Mesenchymal stem cell (in vitro differentiated cells and primary cell): ENCODE data around the gene LMLN.

Experiments used
- DNase-seq: peaks from one replicate; pipeline ENCODE4 v3.0.0-alpha.2; 2013
- H2AFZ ChIP-seq: one replicate; pipeline ENCODE4 v1.6.1; 2013; ENCODE audit warnings: low read depth, mild to moderate bottlenecking, control low read depth, inconsistent platforms, low read length, moderate library complexity
- H2AK5ac ChIP-seq: 2 replicates; pipeline ENCODE4 v1.6.1; 2013; ENCODE audit warnings: low read length, moderate library complexity, mild to moderate bottlenecking, inconsistent platforms; ENCODE audit not compliant: severe bottlenecking
- H2BK120ac ChIP-seq: one replicate; pipeline ENCODE4 v1.6.1; 2013; ENCODE audit warnings: low read depth, mild to moderate bottlenecking, inconsistent platforms, low read length, moderate library complexity
- H2BK12ac ChIP-seq, 2 experiments: one replicate each; pipeline ENCODE4 v1.6.1; 2013; ENCODE audit warnings: inconsistent platforms in 2 of 2, low read length in 2 of 2, mild to moderate bottlenecking in 2 of 2, moderate library complexity in 2 of 2, control low read depth in 1 of 2
- H2BK15ac ChIP-seq: one replicate; pipeline ENCODE4 v1.6.1; 2013; ENCODE audit warnings: mild to moderate bottlenecking, low read depth, inconsistent platforms; ENCODE audit not compliant: poor library complexity, severe bottlenecking
- H2BK5ac ChIP-seq: 2 replicates; pipeline ENCODE4 v1.6.1; 2013; ENCODE audit warnings: low read depth, mild to moderate bottlenecking, low read length, control low read depth, inconsistent platforms; ENCODE audit not compliant: poor library complexity, severe bottlenecking
- H3K14ac ChIP-seq, 2 experiments: one replicate each; pipeline ENCODE4 v1.6.1; 2013; ENCODE audit warnings: inconsistent platforms in 2 of 2, low read length in 2 of 2, control low read depth in 1 of 2, mild to moderate bottlenecking in 1 of 2, moderate library complexity in 1 of 2
- H3K18ac ChIP-seq, 2 experiments: one replicate each; pipeline ENCODE4 v1.6.1; 2013; ENCODE audit warnings: inconsistent platforms in 2 of 2, low read length in 2 of 2, control low read depth in 1 of 2, low read depth in 1 of 2, mild to moderate bottlenecking in 1 of 2
- H3K23ac ChIP-seq, 2 experiments: one replicate each; pipeline ENCODE4 v1.6.1; 2013; ENCODE audit warnings: inconsistent platforms in 2 of 2, low read length in 2 of 2, mild to moderate bottlenecking in 2 of 2, moderate library complexity in 2 of 2, control low read depth in 1 of 2
- H3K27ac ChIP-seq: 2 replicates; pipeline ENCODE4 v1.5.1; 2013; ENCODE audit warnings: mild to moderate bottlenecking, moderate library complexity, low read length, control low read depth, inconsistent platforms; ENCODE audit not compliant: poor library complexity, severe bottlenecking
- H3K27me3 ChIP-seq, 2 experiments: 2 replicates each; pipeline versions ENCODE4 v1.6.1 to v1.7.0; 2013; ENCODE audit warnings: low read length in 2 of 2, mild to moderate bottlenecking in 2 of 2, moderate library complexity in 2 of 2, control low read depth in 1 of 2, inconsistent platforms in 1 of 2; ENCODE audit not compliant: control insufficient read depth in 1 of 2, insufficient read depth in 1 of 2
- H3K36me3 ChIP-seq, 2 experiments: 2 replicates each; pipeline versions ENCODE4 v1.6.1 to v1.7.0; 2013; ENCODE audit warnings: low read length in 2 of 2, control low read depth in 1 of 2, inconsistent platforms in 1 of 2, low read depth in 1 of 2, mild to moderate bottlenecking in 1 of 2; ENCODE audit not compliant: insufficient read depth in 2 of 2, control insufficient read depth in 1 of 2
- H3K4ac ChIP-seq, 2 experiments: one replicate each; pipeline ENCODE4 v1.6.1; 2013; ENCODE audit warnings: inconsistent platforms in 2 of 2, low read length in 2 of 2, mild to moderate bottlenecking in 2 of 2, moderate library complexity in 2 of 2, control low read depth in 1 of 2, low read depth in 1 of 2
- H3K4me1 ChIP-seq: 2 replicates; pipeline ENCODE4 v1.6.1; 2013; ENCODE audit warnings: low read depth, low read length, control low read depth; ENCODE audit not compliant: control insufficient read depth, insufficient read depth
- H3K4me2 ChIP-seq: 2 replicates; pipeline ENCODE4 v1.6.1; 2013; ENCODE audit warnings: low read length, mild to moderate bottlenecking, inconsistent platforms; ENCODE audit not compliant: poor library complexity, severe bottlenecking
- H3K4me3 ChIP-seq, 2 experiments: 2 replicates each; pipeline versions ENCODE4 v1.5.1 to v1.7.0; 2013; ENCODE audit warnings: low read length in 2 of 2, mild to moderate bottlenecking in 2 of 2, control low read depth in 1 of 2, low read depth in 1 of 2; ENCODE audit not compliant: insufficient read depth in 1 of 2
- H3K79me1 ChIP-seq: replicated peaks from 2 replicates; pipeline ENCODE4 v1.6.1; 2013; ENCODE audit warnings: mild to moderate bottlenecking, control low read depth, low read length, inconsistent platforms; ENCODE audit not compliant: poor library complexity, severe bottlenecking
- H3K9ac ChIP-seq: 2 replicates; pipeline ENCODE4 v1.7.0; 2013; ENCODE audit warnings: mild to moderate bottlenecking, low read length, moderate library complexity
- H3K9me3 ChIP-seq: 2 replicates; pipeline ENCODE4 v1.7.0; 2013; ENCODE audit warnings: mild to moderate bottlenecking, low read length; ENCODE audit not compliant: control insufficient read depth
- H4K8ac ChIP-seq: one replicate; pipeline ENCODE4 v1.6.1; 2013; ENCODE audit warnings: inconsistent platforms, mild to moderate bottlenecking, low read length, moderate library complexity
- H4K91ac ChIP-seq: one replicate; pipeline ENCODE4 v1.6.1; 2013; ENCODE audit warnings: mild to moderate bottlenecking, low read length, inconsistent platforms
- WGBS: methylation state at CpG from one replicate; pipeline ENCODE4 v1.1.7; 2013; ENCODE audit warnings: mixed read lengths; 5-methylcytosine and 5-hydroxymethylcytosine counted together

LMLN gene

GRCh38 chr3:198071602-198072287 is 111.7 kb downstream of the LMLN start:
- no peak overlapping the region for H2AFZ ChIP-seq
- H3K4me3 ChIP-seq: no peak overlapping the region
- H3K14ac ChIP-seq: no peak overlapping the region
- H2AK5ac ChIP-seq: no peak overlapping the region
- peak overlapping the region; percentile 16 for H3K4me2 ChIP-seq
- H3K9me3 ChIP-seq: no peaks in the 10 kb centered on the region
- H3K9ac ChIP-seq: no peak overlapping the region
- peak overlapping the region; percentile 68 for H3K27ac ChIP-seq
- WGBS: 4% methylated on average over 2 of the region's 4 CpGs
- no peaks in the 10 kb centered on the region for H3K36me3 ChIP-seq
- H2BK12ac ChIP-seq: no peak overlapping the region
- H3K18ac ChIP-seq: no peak overlapping the region
- H3K27me3 ChIP-seq: peaks cover 9 to 78% of the 10 kb centered on the region in 2 experiments
- peak; percentile 98 for DNase-seq
- H2BK15ac ChIP-seq: no peak overlapping the region
- no peak overlapping the region for H3K23ac ChIP-seq
- H4K8ac ChIP-seq: no peak overlapping the region
- no peak overlapping the region for H2BK120ac ChIP-seq
- H3K4ac ChIP-seq: no peak overlapping the region
- H4K91ac ChIP-seq: no peak overlapping the region
- no peak overlapping the region for H2BK5ac ChIP-seq
- H3K79me1 ChIP-seq: no peaks in the 10 kb centered on the region
- no peaks in the 10 kb centered on the region for H3K4me1 ChIP-seq

GRCh38 chr3:198076722-198077308 is 116.8 kb downstream of the LMLN start:
- Histone ChIP-seq H2AFZ (no peak overlapping the region), H3K79me1 (no peaks in the 10 kb centered on the region), H3K4ac (no peak overlapping the region), H2BK120ac (no peak overlapping the region), H2BK12ac (no peak overlapping the region), H3K14ac (no peak overlapping the region), H2BK15ac (no peak overlapping the region), H3K4me3 (no peak overlapping the region), H3K9me3 (no peaks in the 10 kb centered on the region), H3K36me3 (no peaks in the 10 kb centered on the region), H3K4me1 (peaks cover 16% of the 10 kb centered on the region), H3K23ac (no peak overlapping the region), H2BK5ac (no peak overlapping the region), H3K27ac (no peak overlapping the region), H4K8ac (no peak overlapping the region), H3K27me3 (peaks cover 26 to 85% of the 10 kb centered on the region in 2 experiments), H3K4me2 (no peak overlapping the region), H3K18ac (no peak overlapping the region), H4K91ac (no peak overlapping the region), H3K9ac (no peak overlapping the region), H2AK5ac (no peak overlapping the region)
- DNase-seq: no peak
- WGBS: 46% methylated on average over 7 of the region's 8 CpGs

- H3K4me3 ChIP-seq: peak overlapping the region; percentile 50 to 71
- H3K23ac ChIP-seq: no peak overlapping the region
- no peaks in the 10 kb centered on the region for H3K9me3 ChIP-seq
- no peak overlapping the region for H3K9ac ChIP-seq
- peak; percentile 14 for DNase-seq
- peak overlapping the region; percentile 51 for H2AFZ ChIP-seq
- H3K18ac ChIP-seq: no peak overlapping the region
- no peak overlapping the region for H4K91ac ChIP-seq
- H2AK5ac ChIP-seq: no peak overlapping the region
- peaks cover 26 to 79% of the 10 kb centered on the region in 2 experiments for H3K27me3 ChIP-seq
- peak overlapping the region; percentile 19 for H2BK5ac ChIP-seq
- H3K14ac ChIP-seq: no peak overlapping the region
- H4K8ac ChIP-seq: no peak overlapping the region
- WGBS: 10% methylated on average over 41 of the region's 47 CpGs
- H3K79me1 ChIP-seq: no peaks in the 10 kb centered on the region
- H3K27ac ChIP-seq: no peak overlapping the region
- H2BK120ac ChIP-seq: no peak overlapping the region
- peaks cover 16% of the 10 kb centered on the region for H3K4me1 ChIP-seq
- H2BK15ac ChIP-seq: no peak overlapping the region
- peak overlapping the region; percentile 98 for H3K4me2 ChIP-seq
- H2BK12ac ChIP-seq: no peak overlapping the region
- no peak overlapping the region for H3K4ac ChIP-seq
- H3K36me3 ChIP-seq: no peaks in the 10 kb centered on the region
Observed at GRCh38 chr3:198079771-198080520, 119.9 kb downstream of the LMLN start.
